Measurements from ENCODE around the gene ARID1B. TPM values are rescaled to one million over a fixed set of nuclear protein-coding genes. Genes with fewer than 3 reads are reported as not detected.

The ARID1B gene
- total RNA-seq, 4 donors from 2014 or later = 157 to 315 (median 206) TPM

DNA sequence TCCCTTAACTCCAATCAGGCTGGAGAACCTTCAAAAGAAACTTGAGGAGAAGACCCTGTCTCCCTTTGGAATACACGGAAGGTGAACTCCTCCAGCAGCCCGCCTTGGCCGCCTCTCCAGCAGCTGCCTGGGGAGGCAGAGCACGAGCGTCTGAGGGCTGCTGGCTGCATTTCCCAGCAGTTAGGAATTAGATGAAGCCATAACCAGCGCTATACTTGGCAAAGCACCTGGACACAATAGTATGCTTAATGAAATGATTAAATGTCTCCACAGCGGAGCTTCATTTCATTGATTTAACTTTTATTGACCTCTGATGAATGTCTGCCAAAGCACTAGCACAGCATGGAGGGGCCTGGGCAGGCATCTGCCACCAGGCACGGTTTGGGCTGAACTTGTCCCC lies 472.6 kb downstream of the ARID1B start:
- intact Hi-C loops (cut with DNase I) = no loop called here
- no peak for DNase-seq
- Histone ChIP-seq H3K9me3 (no peaks in the 10 kb centered on the region), H3K4me3 (replicated peaks in 1 of 3) (no peak overlapping the region), H3K27me3 (no peaks in the 10 kb centered on the region), H3K4me1 (peaks cover 0 to 15% of the 10 kb centered on the region in 2 donors), H3K36me3 (no peaks in the 10 kb centered on the region), H3K27ac (no peak overlapping the region)
- WGBS, 2 donors = 88% methylated on average over 8 of the region's 8 CpGs
- TF ChIP-seq, protein P1, sequence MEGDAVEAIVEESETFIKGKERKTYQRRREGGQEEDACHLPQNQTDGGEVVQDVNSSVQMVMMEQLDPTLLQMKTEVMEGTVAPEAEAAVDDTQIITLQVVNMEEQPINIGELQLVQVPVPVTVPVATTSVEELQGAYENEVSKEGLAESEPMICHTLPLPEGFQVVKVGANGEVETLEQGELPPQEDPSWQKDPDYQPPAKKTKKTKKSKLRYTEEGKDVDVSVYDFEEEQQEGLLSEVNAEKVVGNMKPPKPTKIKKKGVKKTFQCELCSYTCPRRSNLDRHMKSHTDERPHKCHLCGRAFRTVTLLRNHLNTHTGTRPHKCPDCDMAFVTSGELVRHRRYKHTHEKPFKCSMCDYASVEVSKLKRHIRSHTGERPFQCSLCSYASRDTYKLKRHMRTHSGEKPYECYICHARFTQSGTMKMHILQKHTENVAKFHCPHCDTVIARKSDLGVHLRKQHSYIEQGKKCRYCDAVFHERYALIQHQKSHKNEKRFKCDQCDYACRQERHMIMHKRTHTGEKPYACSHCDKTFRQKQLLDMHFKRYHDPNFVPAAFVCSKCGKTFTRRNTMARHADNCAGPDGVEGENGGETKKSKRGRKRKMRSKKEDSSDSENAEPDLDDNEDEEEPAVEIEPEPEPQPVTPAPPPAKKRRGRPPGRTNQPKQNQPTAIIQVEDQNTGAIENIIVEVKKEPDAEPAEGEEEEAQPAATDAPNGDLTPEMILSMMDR (IDR thresholded peaks at IDR 0.05) = no peak
- no peak for TF ChIP-seq POLR2A (IDR thresholded peaks at IDR 0.05)

DNA sequence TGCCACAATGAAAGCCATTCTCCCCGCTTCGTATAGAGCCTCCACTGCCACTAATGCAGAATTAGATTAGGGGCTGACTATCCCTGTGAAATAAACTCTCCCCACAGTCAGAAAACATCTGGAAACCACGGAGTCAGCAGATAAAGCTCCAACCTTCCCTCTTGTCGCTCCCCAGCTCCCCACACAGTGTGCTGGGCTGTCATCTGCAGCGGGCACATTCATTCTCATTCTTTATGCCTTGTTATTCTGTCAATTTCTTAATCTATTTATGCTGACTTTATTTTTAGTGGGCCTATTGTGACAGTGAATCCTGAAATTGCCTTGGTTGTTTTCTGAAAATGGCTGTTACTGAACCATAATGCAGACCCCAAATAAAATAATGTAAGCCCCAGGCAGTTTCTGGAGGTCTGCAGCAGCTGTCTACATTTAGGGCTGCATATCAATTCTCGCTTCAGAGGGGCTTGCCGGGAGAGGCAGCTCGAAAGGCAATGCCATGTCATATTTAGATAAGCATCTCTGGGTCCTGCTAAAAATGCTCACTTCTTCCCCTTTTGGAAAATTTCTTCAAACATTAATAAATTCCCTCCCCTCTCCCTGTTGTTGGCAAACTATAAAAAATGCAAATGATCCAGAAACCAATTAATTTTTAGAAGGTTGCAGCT lies 474.5 kb downstream of the ARID1B start:
- no peak for DNase-seq
- TF ChIP-seq, protein P1 (IDR thresholded peaks at IDR 0.05) = no peak
- TF ChIP-seq POLR2A (IDR thresholded peaks at IDR 0.05) = no peak
- intact Hi-C loops (cut with DNase I) = no loop called here
- Histone ChIP-seq H3K4me3 (replicated peaks in 1 of 3) (no peak overlapping the region), H3K9me3 (no peaks in the 10 kb centered on the region), H3K4me1 (no peaks in the 10 kb centered on the region), H3K27ac (no peak overlapping the region), H3K27me3 (no peaks in the 10 kb centered on the region), H3K36me3 (no peaks in the 10 kb centered on the region)
- WGBS, 2 donors = 89 to 92% methylated on average over 8 of the region's 8 CpGs

DNA sequence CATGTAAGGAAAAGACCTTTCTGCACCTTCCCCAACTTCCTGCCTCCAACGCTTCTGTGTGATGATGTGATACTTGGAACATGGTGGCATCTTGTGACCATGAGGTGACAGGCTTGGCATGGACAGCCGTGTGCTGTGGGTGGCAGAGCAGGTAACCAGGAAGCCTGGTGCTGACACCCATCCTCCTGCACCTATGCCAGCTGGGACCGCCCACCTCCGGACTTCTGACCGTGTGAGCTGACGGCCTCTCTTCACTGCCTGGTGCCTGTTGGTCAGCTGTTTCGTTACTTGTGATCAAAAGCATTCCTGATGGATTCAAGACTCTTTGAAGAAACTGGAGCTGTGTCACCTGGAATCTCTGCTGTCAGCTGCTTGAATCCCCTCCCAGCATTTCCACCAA lies 475.8 kb downstream of the ARID1B start:
- H3K27me3 ChIP-seq = no peaks in the 10 kb centered on the region
- TF ChIP-seq POLR2A (IDR thresholded peaks at IDR 0.05) = no peak
- TF ChIP-seq, protein P1 (IDR thresholded peaks at IDR 0.05) = no peak
- H3K4me3 ChIP-seq (replicated peaks in 1 of 3) = no peak overlapping the region
- no peaks in the 10 kb centered on the region for H3K36me3 ChIP-seq
- no peak overlapping the region for H3K27ac ChIP-seq
- H3K4me1 ChIP-seq = no peaks in the 10 kb centered on the region
- 61 to 70% methylated on average over 6 to 7 of the region's 7 CpGs for WGBS, 2 donors
- no peaks in the 10 kb centered on the region for H3K9me3 ChIP-seq
- intact Hi-C loops (cut with DNase I) = no loop called here
- DNase-seq = no peak

DNA sequence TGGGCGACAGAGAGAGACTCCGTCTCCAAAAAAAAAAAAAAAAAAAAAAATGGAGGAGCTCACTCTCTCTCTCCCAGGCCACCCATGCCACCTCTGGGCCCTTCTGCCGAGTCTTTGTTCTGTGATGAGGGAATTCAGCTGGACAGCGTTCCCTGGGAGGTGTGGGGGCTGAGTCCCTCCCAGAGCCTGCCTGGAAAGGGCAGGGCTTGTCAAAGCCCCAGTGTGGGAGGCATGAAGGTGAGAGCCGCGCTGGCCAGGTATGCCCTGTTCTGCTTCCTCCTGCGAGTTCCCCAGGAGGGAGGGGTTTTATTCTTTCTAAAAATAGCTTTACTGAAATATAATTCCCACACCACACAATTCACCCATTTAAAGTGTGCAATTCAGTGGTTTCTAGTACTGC lies 476.5 kb downstream of the ARID1B start:
- intact Hi-C loops (cut with DNase I) = no loop called here
- Histone ChIP-seq H3K4me3 (replicated peaks in 1 of 3) (no peak overlapping the region), H3K27me3 (no peaks in the 10 kb centered on the region), H3K9me3 (no peaks in the 10 kb centered on the region), H3K36me3 (no peaks in the 10 kb centered on the region), H3K4me1 (no peaks in the 10 kb centered on the region), H3K27ac (no peak overlapping the region)
- no peak for DNase-seq
- TF ChIP-seq, protein P1 (IDR thresholded peaks at IDR 0.05) = no peak
- no peak for TF ChIP-seq POLR2A (IDR thresholded peaks at IDR 0.05)
- 89 to 95% methylated on average over 7 of the region's 7 CpGs for whole genome bisulfite sequencing, 2 donors

DNA sequence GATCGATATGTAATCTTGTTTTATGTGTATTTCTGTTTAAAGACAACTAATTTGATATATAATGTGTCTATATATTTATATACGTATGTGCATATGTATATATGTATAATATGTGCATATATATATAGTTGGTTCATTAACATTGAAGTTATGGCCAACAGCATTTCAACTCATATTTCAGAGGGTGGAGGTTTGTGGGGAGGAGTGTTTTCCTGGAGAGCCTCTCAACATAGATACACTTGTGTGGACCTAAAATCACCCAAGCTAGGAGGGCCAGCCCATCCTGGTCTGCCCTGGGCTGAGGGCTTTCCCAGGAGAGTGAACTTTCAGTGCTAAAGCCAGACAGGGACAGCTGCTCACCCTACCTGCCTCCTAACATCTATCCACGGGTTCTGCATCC lies 477.4 kb downstream of the ARID1B start:
- TF ChIP-seq, protein P1 (IDR thresholded peaks at IDR 0.05) = no peak
- no peak for TF ChIP-seq POLR2A (IDR thresholded peaks at IDR 0.05)
- Histone ChIP-seq H3K4me3 (replicated peaks in 1 of 3) (no peak overlapping the region), H3K9me3 (no peaks in the 10 kb centered on the region), H3K36me3 (no peaks in the 10 kb centered on the region), H3K27ac (no peak overlapping the region), H3K27me3 (no peaks in the 10 kb centered on the region), H3K4me1 (no peaks in the 10 kb centered on the region)
- DNase-seq = no peak
- WGBS, 2 donors = 63 to 81% methylated on average over 3 of the region's 3 CpGs
- intact Hi-C loops (cut with DNase I) = no loop called here
